Activated CD4-positive, CD25-positive, alpha-beta regulatory T cell (primary cell): ENCODE measurements around the gene IGSF5.

ENCODE experiments used
- DNase-seq, 4 experiments: peaks; one replicate each; lab custom pipeline; 2025; lab: John Stamatoyannopoulos, UW

The IGSF5 gene

GRCh38 chr21:39825250-39825649 lies 80.3 kb downstream of the IGSF5 start:
- no peak for DNase-seq

GRCh38 chr21:39834543-39834942 lies 89.6 kb downstream of the IGSF5 start:
- no peak for DNase-seq

- DNase-seq = no peak
Observed at GRCh38 chr21:39837861-39838359, 92.9 kb downstream of the IGSF5 start.

- no peak for DNase-seq
Observed at GRCh38 chr21:39840373-39841097, 95.6 kb downstream of the IGSF5 start.

GRCh38 chr21:39842741-39843459 lies 97.9 kb downstream of the IGSF5 start:
- no peak for DNase-seq

- no peak for DNase-seq
Observed at GRCh38 chr21:39843483-39843882, 98.5 kb downstream of the IGSF5 start.

GRCh38 chr21:39843916-39844315 lies 98.9 kb downstream of the IGSF5 start:
- DNase-seq = no peak

GRCh38 chr21:39845571-39846130 lies 100.7 kb downstream of the IGSF5 start:
- no peak for DNase-seq

GRCh38 chr21:39847877-39848276 lies 102.9 kb downstream of the IGSF5 start:
- no peak for DNase-seq

- no peak for DNase-seq
Observed at GRCh38 chr21:39849014-39849655, 104.2 kb downstream of the IGSF5 start.

GRCh38 chr21:39850333-39850732 lies 105.3 kb downstream of the IGSF5 start:
- DNase-seq = no peak

GRCh38 chr21:39851002-39851618 lies 106.1 kb downstream of the IGSF5 start:
- no peak for DNase-seq
